ENCODE data around the gene GCGR.
A peak's percentile ranks its signal among the peaks of the same experiment; 100 is the strongest.

Gene GCGR

DNA sequence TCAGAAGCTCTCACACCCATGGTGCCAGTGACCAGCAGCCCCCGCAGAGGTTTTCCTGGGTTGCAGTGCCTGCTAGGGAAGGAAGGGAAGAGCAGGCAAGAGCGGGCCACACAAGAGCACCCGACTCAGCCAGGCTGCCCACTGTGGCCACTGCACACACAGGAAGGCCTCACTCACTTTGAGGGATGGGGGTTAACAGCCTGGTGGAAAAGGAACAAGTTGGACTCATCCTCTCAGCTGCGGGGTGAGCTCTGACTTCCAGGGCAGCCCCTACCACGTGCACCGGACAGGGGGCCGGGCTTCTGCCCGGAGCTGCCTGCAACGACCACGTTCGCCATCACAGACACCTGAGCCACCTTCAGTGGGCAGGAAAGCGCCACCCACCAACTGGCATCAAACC lies 48.3 kb downstream of the GCGR start:
- no peak for DNase-seq

DNA sequence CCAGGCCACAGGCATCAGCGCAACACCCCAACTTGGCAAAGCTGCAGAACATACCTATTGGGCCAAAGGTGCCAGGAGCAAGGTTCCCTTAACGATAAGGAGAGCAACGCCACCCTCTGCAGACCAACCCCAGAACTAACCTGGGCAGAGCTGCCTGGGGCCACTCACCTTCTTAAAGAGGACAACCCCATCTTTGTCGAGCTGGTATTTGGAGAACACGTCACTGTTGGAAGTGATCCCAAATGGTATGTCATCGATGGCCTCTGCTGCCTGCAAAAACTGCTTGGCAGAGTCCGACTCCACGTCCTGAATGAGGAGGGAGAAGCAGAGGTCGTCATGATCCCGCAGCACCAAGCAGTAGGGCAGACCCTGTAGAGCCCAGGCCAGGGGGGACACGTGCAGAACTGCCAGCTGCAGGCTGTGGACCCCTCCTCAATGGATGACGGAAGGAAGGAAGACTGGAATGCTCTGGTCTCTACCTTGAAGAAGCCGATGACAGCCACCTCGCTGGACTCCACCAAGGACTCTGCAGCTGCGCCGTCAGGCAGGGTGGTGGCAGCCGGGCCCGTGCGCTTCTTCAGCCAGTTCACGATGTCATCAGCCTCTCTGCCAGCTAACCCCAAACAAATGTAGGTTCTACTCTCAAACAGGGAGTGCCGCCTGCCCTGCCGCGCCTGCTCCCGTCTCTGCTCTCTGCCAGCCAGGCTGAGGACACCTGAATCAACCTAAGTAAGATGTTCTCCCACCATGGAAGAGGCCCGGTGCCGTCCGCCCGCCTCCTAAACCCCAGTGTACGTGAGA lies 51.2 kb downstream of the GCGR start:
- no peak for DNase-seq

DNA sequence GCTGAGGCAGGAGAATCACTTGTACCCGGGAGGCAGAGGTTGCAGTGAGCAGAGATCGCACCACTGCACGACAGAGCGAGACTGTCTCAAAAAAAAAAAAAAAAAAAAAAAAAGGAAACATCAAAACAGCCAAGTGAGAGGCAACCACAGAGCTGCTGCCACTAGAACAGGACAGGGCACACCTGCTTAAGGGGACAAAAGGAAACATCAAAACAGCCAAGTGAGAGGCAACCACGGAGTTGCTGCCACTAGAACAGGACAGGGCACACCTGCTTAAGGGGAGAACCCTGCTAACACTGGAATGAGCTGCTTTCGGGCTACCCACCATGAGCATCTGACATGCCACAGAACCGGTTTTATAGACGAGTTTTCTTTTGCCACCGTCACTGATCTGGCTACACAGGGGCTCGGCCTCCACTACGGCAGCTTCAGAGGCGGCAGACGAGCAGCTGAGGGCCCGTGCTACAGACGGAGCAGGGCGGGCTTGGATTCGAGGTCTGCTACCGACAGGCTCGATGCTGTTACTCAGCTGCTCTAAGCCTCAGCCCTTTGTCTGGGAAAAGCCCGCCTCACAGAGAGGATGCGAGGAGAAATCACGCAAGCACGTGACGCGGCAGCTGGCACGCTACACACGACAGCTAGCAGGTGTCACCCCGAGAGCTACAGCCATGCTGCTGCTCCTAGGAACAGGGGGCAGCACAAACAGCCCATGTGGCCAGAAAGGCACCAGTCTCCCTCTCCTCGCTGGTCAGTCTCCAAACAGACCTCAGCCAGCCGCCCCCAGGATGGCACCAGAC lies 54.4 kb downstream of the GCGR start:
- DNase-seq: no peak

DNA sequence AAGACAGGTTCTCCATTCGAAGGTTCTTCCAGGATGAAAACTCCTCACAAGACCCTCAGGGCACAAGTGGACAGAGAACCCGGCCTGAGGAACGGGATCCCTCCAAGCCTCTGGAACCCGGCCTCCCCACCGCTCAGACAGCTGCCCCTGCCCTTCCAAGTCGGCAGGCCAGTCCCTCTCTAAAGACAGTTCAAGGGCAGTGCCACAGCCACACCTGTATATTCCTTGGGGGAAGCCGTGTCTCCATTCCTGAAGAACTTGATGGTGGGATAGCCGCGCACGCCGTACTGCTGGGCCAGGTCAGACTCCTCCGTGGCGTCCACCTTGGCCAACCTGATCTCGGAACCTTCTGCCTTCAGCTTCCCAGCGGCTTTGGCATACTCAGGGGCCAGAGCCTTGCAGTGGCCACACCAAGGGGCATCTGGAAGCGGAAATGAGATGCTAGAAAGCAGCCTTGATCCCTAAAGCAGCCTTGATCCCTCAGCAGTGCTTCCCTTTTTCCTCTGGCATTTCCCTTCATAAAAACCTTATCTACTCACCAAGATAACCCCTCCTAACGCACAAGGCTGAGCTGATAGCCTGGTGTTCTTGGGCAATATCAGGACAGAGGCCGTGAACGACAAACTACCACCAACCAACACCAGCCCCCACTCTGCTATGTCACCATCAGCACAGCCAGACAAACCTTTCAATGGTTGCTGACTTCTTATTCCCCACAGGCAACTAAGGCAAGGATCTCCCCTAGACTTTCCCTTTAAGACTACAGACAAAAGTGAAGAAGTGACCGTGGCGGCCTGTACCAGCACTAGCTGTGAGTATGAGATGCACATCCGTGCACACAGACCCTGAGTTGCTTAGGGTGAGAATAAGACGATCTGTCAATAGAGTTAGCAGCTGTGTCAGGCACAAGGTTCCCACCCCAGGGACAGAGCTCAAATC lies 55.3 kb downstream of the GCGR start:
- no peak for DNase-seq

DNA sequence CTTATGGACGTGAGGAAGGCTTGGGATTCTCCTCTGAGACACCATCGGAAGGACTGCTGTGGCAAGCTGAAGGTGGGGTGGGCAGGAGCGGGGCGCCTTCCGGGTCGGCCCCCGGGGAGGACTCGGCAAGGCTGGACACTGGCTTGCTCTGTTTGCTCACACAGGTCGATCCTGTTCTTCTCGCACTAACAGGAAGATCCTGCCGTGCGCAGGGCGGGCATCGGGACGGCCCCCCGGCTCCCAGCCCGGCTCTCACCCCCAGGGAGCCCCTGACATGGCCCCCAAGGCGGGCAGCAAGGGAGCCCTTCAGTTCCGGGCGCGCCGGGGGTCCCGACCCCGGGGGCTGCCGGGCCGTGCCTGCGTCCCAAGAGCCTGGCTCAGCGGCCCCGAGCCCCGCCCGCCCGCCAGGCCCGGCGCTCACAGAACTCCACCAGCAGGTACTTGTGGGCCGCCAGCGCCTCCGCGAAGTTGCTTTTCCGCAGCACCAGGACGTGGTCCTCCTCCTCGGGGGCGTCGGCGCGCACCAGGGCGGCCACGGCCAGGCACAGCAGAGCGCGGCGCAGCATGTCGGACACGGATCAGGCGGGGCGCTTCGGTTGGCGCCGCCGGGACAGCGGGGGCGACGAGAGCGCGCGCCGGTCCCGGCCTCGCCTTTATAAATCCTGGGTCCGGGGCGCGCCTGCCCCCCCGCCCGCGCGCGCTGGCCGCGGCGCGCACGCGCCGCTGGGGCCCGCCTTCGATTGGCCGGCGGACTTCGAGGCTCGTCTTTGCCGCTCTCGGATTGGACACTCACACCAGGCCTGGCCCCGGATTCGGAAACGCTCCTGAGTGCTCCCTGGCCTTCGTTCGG lies 56.2 kb downstream of the GCGR start, which contains the start of gene P4HB:
TSS of gene P4HB (minus strand) at position 630 of the 850 bp plus-strand sequence. CDS start at position 566, 64 bp downstream.
- DNase-seq: no peak

DNA sequence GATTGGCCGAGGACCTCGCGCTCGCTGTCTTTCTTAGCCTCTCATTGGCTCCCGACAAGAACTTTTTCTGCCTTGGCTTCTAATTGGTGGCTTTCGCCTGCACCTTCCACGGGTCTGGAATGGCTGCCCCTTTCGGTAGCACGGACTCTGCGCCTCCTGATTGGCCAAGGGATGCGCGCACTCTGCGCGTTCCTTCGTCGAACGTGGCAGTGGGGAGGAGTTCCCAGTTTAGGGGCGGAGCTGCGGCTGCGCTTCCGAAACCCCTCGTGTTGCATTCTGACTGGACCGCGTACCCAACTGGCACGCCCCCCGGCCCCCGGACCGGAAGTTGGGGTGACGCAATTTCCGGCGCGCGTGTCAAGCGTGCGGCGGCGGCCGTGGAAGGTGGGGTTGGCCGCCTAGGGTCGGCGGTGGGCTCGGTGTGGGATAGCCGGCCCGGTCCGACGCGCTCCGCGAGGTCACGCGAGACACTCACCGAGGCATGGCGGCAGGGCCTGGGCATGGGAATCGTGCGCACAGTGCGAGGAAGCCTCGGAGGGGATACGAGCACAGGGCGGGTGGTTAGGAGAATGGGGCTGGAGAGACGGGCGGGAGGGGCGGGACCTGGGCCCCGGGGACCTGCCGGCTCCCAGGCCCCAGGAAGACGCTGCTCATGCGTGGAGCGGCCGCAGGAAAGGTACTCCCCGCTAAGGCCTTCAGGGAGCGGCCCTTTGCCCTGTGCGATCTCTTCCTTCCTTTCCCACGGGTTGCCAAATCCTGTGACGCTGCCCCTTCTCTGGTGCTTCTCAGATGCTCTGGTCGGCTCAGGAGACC lies 57.0 kb downstream of the GCGR start:
- DNase-seq: peak; percentile 90

DNA sequence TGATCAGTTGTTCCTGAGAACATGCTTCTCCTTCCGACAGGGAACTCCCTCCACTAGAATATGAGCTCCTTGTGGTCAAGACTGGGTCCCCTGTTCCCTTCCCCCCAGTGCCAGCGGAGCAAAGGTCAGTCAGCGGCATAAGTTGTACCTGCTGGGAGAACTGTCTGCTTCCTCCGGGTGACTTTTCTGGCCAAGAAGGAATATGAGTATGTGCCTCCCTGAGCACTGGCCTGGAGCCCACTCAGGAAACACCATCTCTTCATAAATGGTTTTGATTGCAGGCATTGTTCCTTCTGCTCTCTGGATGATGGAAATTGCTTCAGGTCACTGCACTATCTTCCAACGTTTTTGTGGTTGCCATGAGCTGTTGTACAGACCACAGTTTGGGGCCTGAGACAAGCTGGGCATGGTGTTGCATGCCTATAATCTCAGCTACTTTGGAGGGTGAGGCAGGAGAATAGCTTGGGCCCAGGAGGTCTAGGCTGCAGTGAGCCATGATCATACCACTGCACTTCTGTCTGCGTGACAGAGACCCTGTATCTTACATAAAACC lies 59.2 kb downstream of the GCGR start:
- DNase-seq: no peak

Data from DMS79 treated with DMSO at 0.1 percent for 48 hours (cell line).